ENCODE data around the gene HBA1.
"Not testable (repeated sequence)": the region's sequence is repeated elsewhere in the genome, so short reads cannot be mapped to it uniquely, and the experiment has no call there.

The HBA1 gene

DNA sequence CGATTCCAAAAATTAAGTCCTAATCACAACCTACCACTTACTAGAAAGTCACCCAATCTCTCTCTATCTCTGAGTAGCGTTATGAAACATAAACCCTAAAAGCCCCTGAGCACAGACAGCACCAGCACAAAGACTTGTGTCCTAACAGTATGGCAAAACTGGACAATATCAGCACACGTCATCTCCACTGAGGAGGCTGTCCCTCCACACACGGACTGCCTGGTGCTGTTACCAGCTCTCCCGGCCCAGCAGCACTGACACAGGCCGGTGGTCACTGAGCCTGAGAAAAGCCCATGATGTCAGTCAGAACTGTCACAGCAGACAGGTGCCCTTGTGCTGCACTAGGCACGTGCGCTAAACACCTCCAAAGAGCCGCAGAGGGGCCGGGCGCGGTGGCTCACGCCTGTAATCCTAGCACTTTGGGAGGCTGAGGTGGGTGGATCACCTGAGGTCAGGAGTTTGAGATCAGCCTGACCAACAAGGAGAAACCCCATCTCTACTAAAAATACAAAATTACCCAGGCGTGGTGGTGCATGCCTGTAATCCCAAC, 35.2 kb downstream of the HBA1 start:
- not testable (repeated sequence) for DNase-seq

- no peak for DNase-seq
Observed at GRCh38 chr16:212999-213398, 36.5 kb downstream of the HBA1 start.

GRCh38 chr16:220021-220420, 43.5 kb downstream of the HBA1 start:
- DNase-seq: no peak

All from hematopoietic multipotent progenitor cell treated with erythropoietin and hydrocortisone succinate and interleukin-3 and kit ligand, for 8 days (in vitro differentiated cells).